ENCODE results near the gene AATF.

Gene AATF

DNA sequence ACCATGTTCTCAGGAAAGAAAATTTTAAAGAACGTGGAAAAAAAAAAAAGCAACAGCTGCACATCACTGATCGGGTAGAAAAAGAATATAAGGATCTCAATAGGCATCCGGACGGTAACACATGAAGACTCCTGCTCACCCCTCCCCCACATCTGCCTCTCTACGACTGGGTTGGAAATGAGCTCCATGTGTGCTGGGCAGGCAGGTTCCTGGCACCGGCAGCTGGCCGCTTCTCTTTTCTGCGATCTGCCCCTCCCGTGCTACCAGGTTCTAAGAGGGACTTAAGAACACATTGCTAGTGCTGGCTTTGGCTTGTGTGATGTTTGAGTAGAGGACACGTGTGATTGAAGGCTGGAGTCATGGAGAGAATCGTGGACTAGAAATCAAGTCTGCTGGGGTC, 115.5 kb downstream of the AATF start:
- TF ChIP-seq ZNF274 (IDR thresholded peaks at IDR 0.05; ENCODE audit: low read depth, low read length) = no peak
- TF ChIP-seq SUZ12 (IDR thresholded peaks at IDR 0.05; ENCODE audit: extremely low read depth, insufficient read depth, insufficient read length) = no peak
- TF ChIP-seq YY1 (IDR thresholded peaks at IDR 0.05; ENCODE audit: insufficient read depth, insufficient read length) = no peak
- DNase-seq (ENCODE audit: low read depth, low spot score) = no peak
- no peaks in the 10 kb centered on the region for H3K9me3 ChIP-seq (ENCODE audit: insufficient read depth, low read length)
- peaks cover 12% of the 10 kb centered on the region for H3K4me1 ChIP-seq (ENCODE audit: insufficient read depth, insufficient read length)
- H3K4me3 ChIP-seq (ENCODE audit: insufficient read length, low read depth) = no peak overlapping the region
- no peaks in the 10 kb centered on the region for H3K36me3 ChIP-seq (ENCODE audit: insufficient read depth, insufficient read length, low read length)
- H3K9ac ChIP-seq (ENCODE audit: insufficient read length, low read depth) = no peak overlapping the region
- H3K27me3 ChIP-seq (ENCODE audit: insufficient read depth, insufficient read length) = no peaks in the 10 kb centered on the region

DNA sequence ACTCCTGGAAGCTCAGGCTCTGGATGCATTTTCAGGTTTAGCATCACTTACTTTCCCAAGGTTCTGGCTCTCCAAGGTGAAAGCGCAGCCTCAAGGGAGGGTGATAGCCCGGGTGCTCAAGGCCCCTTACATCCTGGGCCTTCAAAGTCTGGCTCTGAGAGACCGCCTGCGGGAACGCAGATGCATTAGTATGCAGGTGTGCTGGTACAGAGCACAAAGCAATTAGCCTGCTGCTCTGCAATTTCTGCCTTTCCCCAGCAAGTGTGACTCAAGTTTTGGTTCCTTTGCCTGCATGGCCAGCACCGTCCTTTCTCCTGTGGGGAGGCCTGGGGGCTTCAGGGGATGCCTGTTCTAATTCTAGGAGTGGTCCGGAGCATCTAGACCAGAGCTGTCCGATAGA, 116.2 kb downstream of the AATF start:
- H3K4me1 ChIP-seq (ENCODE audit: insufficient read depth, insufficient read length) = peaks cover 12% of the 10 kb centered on the region

DNA sequence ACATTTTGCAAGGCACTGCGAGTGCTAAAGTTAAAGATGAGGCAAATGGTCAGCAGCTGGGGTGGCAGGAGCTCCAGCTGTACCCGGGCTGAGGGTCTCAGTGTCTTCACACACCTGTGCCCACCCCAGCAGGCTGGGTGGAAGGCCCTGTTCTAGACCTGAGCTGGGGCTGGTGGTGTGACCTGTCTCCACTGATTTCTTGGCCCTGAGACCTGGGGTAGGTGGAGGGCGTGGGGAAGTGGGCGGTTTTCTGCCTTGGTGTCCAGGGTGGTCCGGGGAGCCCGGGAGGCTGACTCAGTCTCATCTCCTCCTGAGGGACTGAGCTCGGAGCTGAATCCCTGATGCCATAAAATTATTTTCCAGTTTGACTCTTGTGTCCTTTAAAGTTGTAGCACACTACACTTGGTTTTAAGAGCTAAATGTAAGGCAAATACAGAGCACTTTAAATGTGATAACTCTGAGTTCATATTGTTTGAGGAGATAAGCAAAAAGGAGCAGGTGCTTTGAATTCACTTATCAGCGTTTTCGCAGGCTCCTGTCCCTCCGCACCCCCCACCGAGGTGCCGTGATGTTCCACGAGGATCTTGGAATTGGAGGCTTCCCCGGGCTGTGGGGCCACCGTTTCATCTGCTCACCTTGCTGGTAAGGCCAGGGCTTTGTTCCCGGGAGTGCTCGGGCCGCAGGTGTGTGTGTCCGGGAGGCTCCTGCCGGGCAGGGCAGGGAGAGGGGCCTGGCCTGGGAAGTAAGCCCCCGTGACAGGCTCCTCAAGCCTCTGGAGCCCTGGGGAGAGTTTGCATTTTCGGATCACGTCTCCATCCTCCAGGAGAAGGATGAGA, 117.0 kb downstream of the AATF start:
- Histone ChIP-seq H3K27me3 (ENCODE audit: insufficient read depth, insufficient read length) (no peaks in the 10 kb centered on the region), H3K4me3 (ENCODE audit: insufficient read length, low read depth) (no peak overlapping the region), H3K9me3 (ENCODE audit: insufficient read depth, low read length) (no peaks in the 10 kb centered on the region), H3K4me1 (ENCODE audit: insufficient read depth, insufficient read length) (peaks cover 12% of the 10 kb centered on the region), H3K9ac (ENCODE audit: insufficient read length, low read depth) (no peak overlapping the region), H3K36me3 (ENCODE audit: insufficient read depth, insufficient read length, low read length) (no peaks in the 10 kb centered on the region)
- no peak for DNase-seq (ENCODE audit: low read depth, low spot score)
- TF ChIP-seq SUZ12 (IDR thresholded peaks at IDR 0.05; ENCODE audit: extremely low read depth, insufficient read depth, insufficient read length) (no peak), ZNF274 (IDR thresholded peaks at IDR 0.05; ENCODE audit: low read depth, low read length) (no peak), YY1 (IDR thresholded peaks at IDR 0.05; ENCODE audit: insufficient read depth, insufficient read length) (no peak)

More for the DNA sequence above, 116.2 kb downstream of the AATF start:
- DNase-seq (ENCODE audit: low read depth, low spot score) = no peak
- no peak for TF ChIP-seq YY1 (IDR thresholded peaks at IDR 0.05; ENCODE audit: insufficient read depth, insufficient read length)
- no peak for TF ChIP-seq SUZ12 (IDR thresholded peaks at IDR 0.05; ENCODE audit: extremely low read depth, insufficient read depth, insufficient read length)
- TF ChIP-seq ZNF274 (IDR thresholded peaks at IDR 0.05; ENCODE audit: low read depth, low read length) = no peak
- H3K9ac ChIP-seq (ENCODE audit: insufficient read length, low read depth) = no peak overlapping the region
- no peak overlapping the region for H3K4me3 ChIP-seq (ENCODE audit: insufficient read length, low read depth)
- no peaks in the 10 kb centered on the region for H3K27me3 ChIP-seq (ENCODE audit: insufficient read depth, insufficient read length)
- H3K9me3 ChIP-seq (ENCODE audit: insufficient read depth, low read length) = no peaks in the 10 kb centered on the region
- H3K36me3 ChIP-seq (ENCODE audit: insufficient read depth, insufficient read length, low read length) = no peaks in the 10 kb centered on the region

DNA sequence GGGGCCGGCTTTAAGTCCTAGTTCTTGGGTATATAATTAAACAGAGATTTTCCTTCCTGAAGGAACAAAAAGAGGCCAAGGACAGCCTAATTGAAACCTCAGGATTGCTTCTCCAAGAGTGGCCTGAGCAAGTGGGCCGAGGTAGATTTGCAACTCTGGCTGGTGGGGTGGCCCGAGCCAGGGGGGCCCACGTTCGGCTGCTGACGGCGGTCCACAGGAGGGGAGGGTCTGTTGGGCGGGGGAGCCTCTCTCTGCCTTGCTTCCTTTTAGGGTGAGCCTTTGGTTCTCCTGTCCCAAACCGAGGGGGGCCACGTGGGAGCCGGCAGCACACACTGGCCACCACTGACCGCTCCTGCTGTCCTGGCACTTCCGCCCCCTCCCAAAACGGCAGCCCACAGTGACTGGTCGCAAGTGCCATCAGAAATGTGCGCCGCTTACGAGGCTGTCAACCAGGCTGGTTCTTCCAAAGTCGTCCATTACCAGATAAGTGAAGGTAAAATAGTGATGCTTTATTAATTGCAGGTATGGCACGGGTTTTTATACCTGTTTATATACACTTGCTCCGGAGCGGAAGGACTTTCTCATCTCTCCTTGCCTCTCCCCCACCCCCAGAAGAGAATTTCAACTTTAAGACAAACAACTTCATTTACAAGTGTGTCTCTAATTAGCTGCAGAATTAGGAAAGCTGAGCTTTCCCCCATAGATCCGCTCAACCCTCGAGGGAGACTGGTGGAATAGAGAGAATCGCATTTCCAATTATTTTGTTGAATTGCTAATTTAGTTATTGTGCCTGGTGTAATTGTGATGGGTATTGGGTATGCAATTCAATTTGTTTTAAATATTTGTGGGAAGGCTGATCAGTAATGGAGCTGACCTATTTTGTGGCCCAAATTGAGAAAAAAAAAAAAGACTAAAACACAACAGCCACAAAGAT, 117.8 kb downstream of the AATF start:
- H3K4me3 ChIP-seq (ENCODE audit: insufficient read length, low read depth) = no peak overlapping the region

DNA sequence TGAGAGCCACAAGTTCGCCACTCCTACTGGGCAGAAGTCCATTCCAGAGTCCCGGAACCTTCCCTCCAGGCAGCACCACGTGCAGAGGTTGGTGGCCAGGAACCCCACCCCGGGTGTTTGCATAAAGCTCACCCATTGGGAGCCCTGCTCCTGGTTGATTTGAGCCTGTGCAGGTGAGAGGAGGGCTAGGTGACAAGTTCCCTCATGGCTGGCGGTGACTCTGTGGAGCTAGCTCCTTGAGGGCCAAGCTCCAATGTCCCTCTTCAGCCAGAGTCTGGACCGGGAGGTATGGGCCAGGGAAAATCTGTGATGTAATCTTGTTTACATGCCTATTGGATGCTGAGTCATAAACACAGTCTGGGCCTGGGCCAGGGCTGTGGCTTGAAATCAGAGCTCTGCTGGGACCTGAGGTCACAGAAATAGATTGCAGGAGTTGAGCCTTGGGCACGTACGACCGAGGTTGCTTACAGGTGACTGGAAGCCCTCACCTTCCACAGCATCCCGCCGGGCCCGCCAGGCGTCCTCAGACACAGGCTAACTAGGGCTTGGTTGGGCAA, 118.9 kb downstream of the AATF start:
- TF ChIP-seq YY1 (IDR thresholded peaks at IDR 0.05; ENCODE audit: insufficient read depth, insufficient read length) (no peak), SUZ12 (IDR thresholded peaks at IDR 0.05; ENCODE audit: extremely low read depth, insufficient read depth, insufficient read length) (no peak), ZNF274 (IDR thresholded peaks at IDR 0.05; ENCODE audit: low read depth, low read length) (no peak)
- Histone ChIP-seq H3K9ac (ENCODE audit: insufficient read length, low read depth) (peak overlapping the region; percentile 21), H3K4me1 (ENCODE audit: insufficient read depth, insufficient read length) (peaks cover 12% of the 10 kb centered on the region), H3K9me3 (ENCODE audit: insufficient read depth, low read length) (no peaks in the 10 kb centered on the region), H3K4me3 (ENCODE audit: insufficient read length, low read depth) (no peak overlapping the region), H3K36me3 (ENCODE audit: insufficient read depth, insufficient read length, low read length) (no peaks in the 10 kb centered on the region), H3K27me3 (ENCODE audit: insufficient read depth, insufficient read length) (no peaks in the 10 kb centered on the region)
- no peak for DNase-seq (ENCODE audit: low read depth, low spot score)

More for the DNA sequence above, 117.8 kb downstream of the AATF start:
- Histone ChIP-seq H3K9ac (ENCODE audit: insufficient read length, low read depth) (no peak overlapping the region), H3K36me3 (ENCODE audit: insufficient read depth, insufficient read length, low read length) (no peaks in the 10 kb centered on the region), H3K9me3 (ENCODE audit: insufficient read depth, low read length) (no peaks in the 10 kb centered on the region), H3K4me1 (ENCODE audit: insufficient read depth, insufficient read length) (peaks cover 12% of the 10 kb centered on the region), H3K27me3 (ENCODE audit: insufficient read depth, insufficient read length) (no peaks in the 10 kb centered on the region)
- no peak for TF ChIP-seq ZNF274 (IDR thresholded peaks at IDR 0.05; ENCODE audit: low read depth, low read length)
- TF ChIP-seq SUZ12 (IDR thresholded peaks at IDR 0.05; ENCODE audit: extremely low read depth, insufficient read depth, insufficient read length) = no peak
- no peak for TF ChIP-seq YY1 (IDR thresholded peaks at IDR 0.05; ENCODE audit: insufficient read depth, insufficient read length)
- no peak for DNase-seq (ENCODE audit: low read depth, low spot score)

DNA sequence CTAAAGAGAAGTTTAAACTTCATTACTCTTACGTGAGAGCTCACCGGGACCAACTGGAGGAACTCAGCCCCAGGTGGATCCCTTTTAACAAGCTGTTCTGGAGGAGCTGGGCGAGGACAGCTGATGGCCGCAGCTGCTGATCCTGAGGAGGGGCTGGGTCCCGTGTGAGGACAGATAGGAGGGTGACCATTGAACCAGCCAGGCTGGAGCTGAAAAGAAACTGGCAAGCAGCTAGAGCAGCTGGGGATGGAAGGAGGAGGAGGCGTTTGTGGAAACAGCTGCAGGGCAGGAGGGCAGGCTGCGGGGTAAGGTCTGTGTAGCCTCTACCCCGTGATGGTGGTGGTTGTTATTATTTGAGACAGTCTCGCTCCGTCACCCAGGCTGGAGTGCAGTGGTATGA, 119.5 kb downstream of the AATF start:
- H3K9ac ChIP-seq (ENCODE audit: insufficient read length, low read depth) = peak overlapping the region; percentile 21

More for the DNA sequence above, 119.5 kb downstream of the AATF start:
- H3K4me3 ChIP-seq (ENCODE audit: insufficient read length, low read depth) = no peak overlapping the region
- H3K4me1 ChIP-seq (ENCODE audit: insufficient read depth, insufficient read length) = peaks cover 12% of the 10 kb centered on the region
- DNase-seq (ENCODE audit: low read depth, low spot score) = no peak
- H3K36me3 ChIP-seq (ENCODE audit: insufficient read depth, insufficient read length, low read length) = no peaks in the 10 kb centered on the region
- no peaks in the 10 kb centered on the region for H3K9me3 ChIP-seq (ENCODE audit: insufficient read depth, low read length)
- TF ChIP-seq SUZ12 (IDR thresholded peaks at IDR 0.05; ENCODE audit: extremely low read depth, insufficient read depth, insufficient read length) = no peak
- TF ChIP-seq ZNF274 (IDR thresholded peaks at IDR 0.05; ENCODE audit: low read depth, low read length) = no peak
- TF ChIP-seq YY1 (IDR thresholded peaks at IDR 0.05; ENCODE audit: insufficient read depth, insufficient read length) = no peak
- no peaks in the 10 kb centered on the region for H3K27me3 ChIP-seq (ENCODE audit: insufficient read depth, insufficient read length)
